Keratinocyte (primary cell): Measurements from ENCODE around the gene BLCAP. TPM values are rescaled to one million over a fixed set of nuclear protein-coding genes. Genes with fewer than 3 reads are reported as not detected.

Experiments
- DNase-seq: peaks from one replicate; pipeline ENCODE4 v3.0.0-alpha.2; 2011; ENCODE audit warnings: low read depth, missing footprints, low spot score
- FAIRE-seq: peaks from 2 replicates; lab custom pipeline; 2011; peaks lifted over from hg19 to GRCh38; lab: Jason Lieb, UNC
- H2AFZ ChIP-seq: 2 replicates; pipeline ENCODE4 v1.6.0; 2012; ENCODE audit warnings: low read length, control low read depth, inconsistent platforms; ENCODE audit not compliant: control insufficient read depth
- H3K27ac ChIP-seq: 2 replicates; pipeline ENCODE4 v1.5.1; 2011; ENCODE audit warnings: low read length; ENCODE audit not compliant: control insufficient read depth, insufficient read depth
- H3K27me3 ChIP-seq: 3 replicates; pipeline ENCODE4 v1.6.0; 2011; ENCODE audit warnings: low read length; ENCODE audit not compliant: control insufficient read depth, insufficient read depth; ENCODE audit errors: extremely low read depth
- H3K36me3 ChIP-seq, 2 experiments: 2 replicates in 1 of 2; 3 replicates in 1 of 2; pipeline ENCODE4 v1.5.1; 2011; ENCODE audit warnings: low read length in 2 of 2, mild to moderate bottlenecking in 1 of 2; ENCODE audit not compliant: control insufficient read depth in 2 of 2, insufficient read depth in 2 of 2; ENCODE audit errors: extremely low read depth in 1 of 2
- H3K4me1 ChIP-seq: 3 replicates; pipeline ENCODE4 v1.5.1; 2011; ENCODE audit warnings: low read length; ENCODE audit not compliant: control insufficient read depth, insufficient read depth; ENCODE audit errors: extremely low read depth
- H3K4me2 ChIP-seq: 3 replicates; pipeline ENCODE4 v1.6.0; 2011; ENCODE audit warnings: low read depth, low read length; ENCODE audit not compliant: control insufficient read depth, insufficient read depth; ENCODE audit errors: extremely low read depth
- H3K4me3 ChIP-seq, 3 experiments: fragments of 200-600 bp in 1 of 3; sonication (generic) in 1 of 3; 2 replicates in 2 of 3; 3 replicates in 1 of 3; pipeline ENCODE4 v1.5.1; 2011 to 2016; ENCODE audit warnings: low read length in 3 of 3, mild to moderate bottlenecking in 3 of 3, control low read depth in 2 of 3, inconsistent platforms in 1 of 3, low read depth in 1 of 3, mixed read lengths in 1 of 3, mixed run types in 1 of 3, moderate library complexity in 1 of 3; ENCODE audit not compliant: control insufficient read depth in 2 of 3, insufficient read depth in 2 of 3; ENCODE audit errors: extremely low read depth in 1 of 3
- H3K79me2 ChIP-seq: 2 replicates; pipeline ENCODE4 v1.6.0; 2012; ENCODE audit warnings: low read length; ENCODE audit not compliant: control insufficient read depth, insufficient read depth
- H3K9ac ChIP-seq: 3 replicates; pipeline ENCODE4 v1.6.0; 2011; ENCODE audit warnings: low read length; ENCODE audit not compliant: control insufficient read depth, insufficient read depth; ENCODE audit errors: extremely low read depth
- H3K9me1 ChIP-seq: 3 replicates; pipeline ENCODE4 v1.6.0; 2011; ENCODE audit warnings: low read length; ENCODE audit not compliant: control insufficient read depth, insufficient read depth; ENCODE audit errors: extremely low read depth
- H3K9me3 ChIP-seq: 2 replicates; pipeline ENCODE4 v1.5.1; 2012; ENCODE audit warnings: low read depth, low read length; ENCODE audit not compliant: control insufficient read depth
- H4K20me1 ChIP-seq: 3 replicates; pipeline ENCODE4 v1.6.0; 2011; ENCODE audit warnings: low read length; ENCODE audit not compliant: control insufficient read depth, insufficient read depth; ENCODE audit errors: extremely low read depth
- CTCF ChIP-seq, 3 experiments: IDR thresholded peaks in 1 of 3; conservative IDR thresholded peaks in 1 of 3; optimal IDR thresholded peaks in 1 of 3; 2 replicates in 2 of 3; 3 replicates in 1 of 3; pipeline versions ENCODE3 to v1.5.1; 2011; ENCODE audit warnings: low read length in 3 of 3, mild to moderate bottlenecking in 3 of 3, moderate library complexity in 2 of 3, control low read depth in 1 of 3, inconsistent platforms in 1 of 3; ENCODE audit not compliant: insufficient read depth in 2 of 3; ENCODE audit errors: extremely low read depth in 1 of 3
- EZH2 ChIP-seq: IDR thresholded peaks from one replicate; pipeline ENCODE4 v1.6.1; 2012; ENCODE audit warnings: inconsistent platforms, mild to moderate bottlenecking, low read length, moderate library complexity
- dilution Hi-C: fragments of 300-500 bp; cut with MboI; formaldehyde crosslinking; loops from one replicate; pipeline ENCODE4 v1.7.0; 2020; ENCODE audit warnings: low sequenced_read_pairs; ENCODE audit not compliant: extremely low pct_ligation_motif_present
- polyA plus RNA-seq, 5 experiments: library from polyadenylated mRNA; depleted of rRNA in 3 of 5; stranded (reverse) in 3 of 5; stranded (forward) in 1 of 5; unstranded in 1 of 5; fragments of >200 nt; gene quantifications; 1 replicate in 1 of 5; 2 replicates in 3 of 5; 3 replicates in 1 of 5; pipeline versions ENCODE4 v1.2.1 to v1.2.3, GENCODE V29; 2011 to 2012; ENCODE audit warnings: missing spikeins in 2 of 5, low read depth in 1 of 5, low replicate concordance in 1 of 5

Gene BLCAP
- polyA plus RNA-seq, 1 donor (not counting 4 experiments of a cell fraction or from before 2014, with no cell fraction given) = 209 TPM

GRCh38 chr20:37535443-37536132 is 7.9 kb upstream of the BLCAP start:
- no peaks in the 10 kb centered on the region for H3K4me1 ChIP-seq
- H3K27me3 ChIP-seq = no peaks in the 10 kb centered on the region
- H3K79me2 ChIP-seq = no peaks in the 10 kb centered on the region
- H3K4me2 ChIP-seq = no peak overlapping the region
- dilution Hi-C loops = no loop called here
- no peak overlapping the region for H3K4me3 ChIP-seq
- DNase-seq = no peak
- no peak overlapping the region for H3K27ac ChIP-seq
- TF ChIP-seq CTCF (optimal IDR thresholded peaks at IDR 0.05 in 1 of 3, IDR thresholded peaks at IDR 0.05 in 1 of 3, conservative IDR thresholded peaks at IDR 0.05 in 1 of 3; ENCODE audit: extremely low read depth in 1 of 3, insufficient read depth in 2 of 3, low read length in 3 of 3) (no peak), EZH2 (no peak)
- H3K9ac ChIP-seq = no peak overlapping the region
- H2AFZ ChIP-seq = no peak overlapping the region
- no peaks in the 10 kb centered on the region for H3K9me1 ChIP-seq
- H3K36me3 ChIP-seq = no peaks in the 10 kb centered on the region
- H3K9me3 ChIP-seq = no peaks in the 10 kb centered on the region
- no peak for FAIRE-seq
- no peaks in the 10 kb centered on the region for H4K20me1 ChIP-seq

GRCh38 chr20:37534401-37535157 is 6.9 kb upstream of the BLCAP start:
- no peak overlapping the region for H3K4me2 ChIP-seq
- DNase-seq (no peak), FAIRE-seq (peak; percentile 79)
- no peaks in the 10 kb centered on the region for H3K36me3 ChIP-seq
- H3K4me1 ChIP-seq = no peaks in the 10 kb centered on the region
- no peak overlapping the region for H2AFZ ChIP-seq
- H3K9ac ChIP-seq = no peak overlapping the region
- dilution Hi-C loops = no loop called here
- no peaks in the 10 kb centered on the region for H3K79me2 ChIP-seq
- no peaks in the 10 kb centered on the region for H3K9me3 ChIP-seq
- H3K4me3 ChIP-seq = no peak overlapping the region
- H3K27me3 ChIP-seq = no peaks in the 10 kb centered on the region
- no peaks in the 10 kb centered on the region for H4K20me1 ChIP-seq
- H3K27ac ChIP-seq = no peak overlapping the region
- TF ChIP-seq EZH2 (no peak), CTCF (optimal IDR thresholded peaks at IDR 0.05 in 1 of 3, IDR thresholded peaks at IDR 0.05 in 1 of 3, conservative IDR thresholded peaks at IDR 0.05 in 1 of 3; ENCODE audit: extremely low read depth in 1 of 3, insufficient read depth in 2 of 3, low read length in 3 of 3) (peak; percentile 69 to 82 (median 69))
- H3K9me1 ChIP-seq = no peaks in the 10 kb centered on the region
